HepG2 (cell line): Measurements from ENCODE around the gene EEA1. TPM values are rescaled to one million over a fixed set of nuclear protein-coding genes. Genes with fewer than 3 reads are reported as not detected.
A peak's percentile ranks its signal among the peaks of the same experiment; 100 is the strongest.

ENCODE experiments used
- KDM6A ChIP-seq: IDR thresholded peaks from 2 replicates; pipeline ENCODE4 v1.6.1; 2016; ENCODE audit warnings: low read depth
- MED8 ChIP-seq: sonication (generic); formaldehyde crosslinking; IDR thresholded peaks from 2 replicates; pipeline ENCODE4 v1.8.1; 2023; ENCODE audit warnings: mild to moderate bottlenecking, missing genetic modification reagents; ENCODE audit not compliant: insufficient replicate concordance
- MTA1 ChIP-seq: sonication (generic); formaldehyde crosslinking; IDR thresholded peaks from 2 replicates; pipeline ENCODE4 v1.4.0; 2020; ENCODE audit warnings: missing genetic modification reagents, mild to moderate bottlenecking, borderline replicate concordance
- MZF1 ChIP-seq: sonication (generic); formaldehyde crosslinking; IDR thresholded peaks from 2 replicates; pipeline ENCODE4 v1.8.1; 2023; ENCODE audit warnings: mild to moderate bottlenecking, missing genetic modification reagents, borderline replicate concordance
- NFYC ChIP-seq: IDR thresholded peaks from 2 replicates; pipeline ENCODE4 v1.6.1; 2016; ENCODE audit warnings: missing genetic modification reagents, missing compliant biosample characterization
- PAXIP1 ChIP-seq: sonication (generic); formaldehyde crosslinking; conservative IDR thresholded peaks from 2 replicates; pipeline ENCODE4 v1.4.0; 2020; ENCODE audit warnings: mild to moderate bottlenecking, missing genetic modification reagents, moderate library complexity
- RERE ChIP-seq: IDR thresholded peaks from 2 replicates; pipeline ENCODE4 v1.6.1; 2016; ENCODE audit warnings: low read depth, missing genetic modification reagents, missing compliant biosample characterization
- SNRNP70 ChIP-seq: fragments of 200-400 bp; formaldehyde crosslinking; IDR thresholded peaks from 2 replicates; pipeline ENCODE4 v1.6.1; 2017; ENCODE audit warnings: mild to moderate bottlenecking, low read depth, low read length, moderate library complexity
- THAP9 ChIP-seq: sonication (generic); formaldehyde crosslinking; IDR thresholded peaks from 2 replicates; pipeline ENCODE4; 2020; ENCODE audit warnings: missing genetic modification reagents, mild to moderate bottlenecking, borderline replicate concordance
- ZNF136 ChIP-seq: sonication (generic); formaldehyde crosslinking; IDR thresholded peaks from 2 replicates; pipeline ENCODE4 v1.8.1; 2022; ENCODE audit warnings: low read depth, mild to moderate bottlenecking, moderate library complexity, missing genetic modification reagents
- ZNF180 ChIP-seq: sonication (generic); formaldehyde crosslinking; IDR thresholded peaks from 2 replicates; pipeline ENCODE4 v1.4.0; 2020; ENCODE audit warnings: low read depth, missing genetic modification reagents, borderline replicate concordance
- ZNF362 ChIP-seq: sonication (generic); formaldehyde crosslinking; IDR thresholded peaks from 2 replicates; pipeline ENCODE4 v1.4.0; 2020; ENCODE audit warnings: missing genetic modification reagents, mild to moderate bottlenecking, borderline replicate concordance
- polyA plus RNA-seq, 8 experiments: library from polyadenylated mRNA; depleted of rRNA in 3 of 8; stranded (reverse) in 7 of 8; unstranded in 1 of 8; fragments of >200 nt; fragmentation: Illumina TruSeq in 4 of 8; extraction: Trizol in 4 of 8; gene quantifications; 2 replicates each; pipeline versions ENCODE4 v1.2.1 to v1.2.3, GENCODE V29; 2011 to 2016; ENCODE audit warnings: low read depth in 4 of 8, missing spikeins in 1 of 8, mixed read lengths in 1 of 8; ENCODE audit not compliant: insufficient read depth in 1 of 8
- total RNA-seq, 5 experiments: library from RNA; depleted of rRNA; stranded (reverse); fragments of >200 nt; fragmentation: Illumina TruSeq; extraction: Trizol; gene quantifications; 2 replicates each; pipeline ENCODE4 v1.2.3, GENCODE V29; 2016; ENCODE audit warnings: low read depth in 1 of 5

Gene EEA1
- total and polyA plus RNA-seq, 2 of the 13 experiments (the other 11 are each of a cell fraction or from before 2014, with no cell fraction given) = 5.0 to 19.3 TPM

- peak; percentile 89; the same call in 1 of the 2 replicates for TF ChIP-seq THAP9 (CRISPR knock-in tag)
- TF ChIP-seq ZNF362 (CRISPR knock-in tag) = peak; percentile 7; the same call in 1 of the 2 replicates
- TF ChIP-seq MTA1 (CRISPR knock-in tag) = peak; percentile 77; the same call in 1 of the 2 replicates
- 0 out of 2 replicates have a peak, but pooled peaks have one; percentile 68 for TF ChIP-seq MZF1 (CRISPR knock-in tag)
- TF ChIP-seq RERE (CRISPR knock-in tag) = 0 out of 2 replicates have a peak, but pooled peaks have one; percentile 23
- TF ChIP-seq ZNF180 (CRISPR knock-in tag) = no peak
- TF ChIP-seq PAXIP1 = peak; percentile 50
- peak; percentile 86 for TF ChIP-seq NFYC (CRISPR knock-in tag)
- no peak for TF ChIP-seq KDM6A
- peak; percentile 79; the same call in 1 of the 2 replicates for TF ChIP-seq ZNF136 (CRISPR knock-in tag)
- TF ChIP-seq MED8 (CRISPR knock-in tag) = no peak
- no peak for TF ChIP-seq SNRNP70
These were observed at the start of gene EEA1 (continued) for GRCh38 chr12:92928962-92929915.
